KOPT-K1 (cell line): Measurements from ENCODE around the gene AP3S2.

ENCODE experiments used
- H3K27ac ChIP-seq: fragments of 200-600 bp; sonication (generic); 2 replicates; pipeline ENCODE4 v1.5.1; 2016; ENCODE audit warnings: antibody characterized with exemption, mild to moderate bottlenecking, low read depth, low read length; ENCODE audit not compliant: poor library complexity, severe bottlenecking
- H3K36me3 ChIP-seq: fragments of 200-600 bp; sonication (generic); 2 replicates; pipeline ENCODE4 v1.5.1; 2017; ENCODE audit warnings: antibody characterized with exemption, mild to moderate bottlenecking, low read length, moderate library complexity; ENCODE audit not compliant: insufficient read depth
- H3K9me3 ChIP-seq: fragments of 200-600 bp; sonication (generic); 2 replicates; pipeline ENCODE4 v1.5.1; 2017; ENCODE audit warnings: antibody characterized with exemption, low read length, mild to moderate bottlenecking; ENCODE audit not compliant: insufficient read depth, poor library complexity, severe bottlenecking

The AP3S2 gene

DNA sequence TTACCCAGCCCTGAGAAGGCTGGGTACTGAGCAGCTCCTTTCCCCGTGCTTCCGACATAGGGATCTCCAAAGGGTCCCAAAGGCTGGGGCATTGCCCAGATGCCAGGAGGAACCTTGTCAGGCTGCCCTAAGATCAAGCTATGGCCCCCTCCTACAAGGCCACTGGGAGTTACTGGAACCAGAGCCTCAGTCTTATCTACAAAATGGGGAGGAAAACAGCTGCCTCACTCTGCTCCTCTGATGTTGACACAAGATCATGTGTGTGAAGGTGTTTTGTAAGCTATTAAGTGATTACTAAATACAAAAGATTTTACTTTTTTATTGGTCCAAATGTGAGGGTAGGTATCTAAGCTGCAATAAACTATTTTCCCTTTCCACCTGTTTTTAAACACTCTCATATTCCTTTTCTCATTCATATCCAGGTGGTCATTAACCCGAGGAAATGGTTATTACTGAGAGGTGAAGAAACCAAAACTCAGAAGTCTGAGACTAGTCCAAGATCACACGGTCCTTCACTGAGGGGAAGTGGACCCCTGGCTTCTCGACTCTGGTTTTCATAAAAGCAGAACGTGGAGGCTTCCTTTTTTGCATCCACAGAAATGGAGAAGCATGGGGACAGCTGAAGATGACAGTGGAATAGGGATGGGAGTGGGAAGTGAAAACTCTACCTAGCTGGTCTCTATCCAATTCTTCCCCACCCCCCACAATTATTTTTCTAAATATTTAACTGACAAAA, 17.3 kb upstream of the AP3S2 start:
- H3K9me3 ChIP-seq, result no peaks in the 10 kb centered on the region
- no peak overlapping the region for H3K27ac ChIP-seq
- no peaks in the 10 kb centered on the region for H3K36me3 ChIP-seq

DNA sequence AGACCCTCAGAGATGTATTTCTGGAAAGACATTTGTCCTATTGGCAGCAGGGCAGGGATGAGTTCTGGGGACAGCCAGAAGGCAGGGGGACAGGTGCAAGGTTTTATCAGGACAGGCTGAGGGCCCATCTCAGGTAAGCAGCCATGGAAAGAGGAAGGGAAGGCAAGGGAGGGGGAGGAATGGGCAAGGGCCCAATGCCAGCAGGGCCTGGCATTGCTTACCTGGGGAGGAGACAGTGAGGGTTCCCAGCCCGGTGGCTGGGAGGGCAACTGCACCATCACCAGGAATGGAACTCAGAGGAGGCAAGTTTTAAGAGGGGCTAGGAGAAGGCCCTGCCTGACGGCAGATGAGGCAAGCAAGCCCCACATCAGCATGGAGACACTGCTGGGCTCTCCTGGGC, 15.8 kb upstream of the AP3S2 start:
- Histone ChIP-seq H3K27ac (no peak overlapping the region), H3K9me3 (no peaks in the 10 kb centered on the region), H3K36me3 (no peaks in the 10 kb centered on the region)

DNA sequence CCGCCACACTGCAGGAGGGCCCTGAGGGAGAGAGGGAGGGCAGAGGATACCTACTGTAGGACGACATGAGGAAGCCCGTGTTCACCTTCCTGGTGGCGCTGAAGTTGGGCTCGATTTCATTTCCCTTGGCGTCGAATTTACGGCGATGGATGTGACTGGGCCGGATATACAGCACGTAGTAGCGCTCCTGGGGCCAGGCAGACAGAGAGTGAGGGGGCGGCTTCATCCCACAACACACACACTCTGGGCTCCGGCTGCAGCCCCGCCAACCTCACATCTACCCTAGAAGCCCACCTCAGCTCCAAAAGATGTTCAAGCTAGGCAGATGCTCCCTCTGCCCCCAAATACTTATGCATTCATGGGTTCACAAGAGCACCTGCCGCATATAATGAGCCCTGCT, 14.4 kb upstream of the AP3S2 start:
- Histone ChIP-seq H3K9me3 (no peaks in the 10 kb centered on the region), H3K27ac (no peak overlapping the region), H3K36me3 (no peaks in the 10 kb centered on the region)

DNA sequence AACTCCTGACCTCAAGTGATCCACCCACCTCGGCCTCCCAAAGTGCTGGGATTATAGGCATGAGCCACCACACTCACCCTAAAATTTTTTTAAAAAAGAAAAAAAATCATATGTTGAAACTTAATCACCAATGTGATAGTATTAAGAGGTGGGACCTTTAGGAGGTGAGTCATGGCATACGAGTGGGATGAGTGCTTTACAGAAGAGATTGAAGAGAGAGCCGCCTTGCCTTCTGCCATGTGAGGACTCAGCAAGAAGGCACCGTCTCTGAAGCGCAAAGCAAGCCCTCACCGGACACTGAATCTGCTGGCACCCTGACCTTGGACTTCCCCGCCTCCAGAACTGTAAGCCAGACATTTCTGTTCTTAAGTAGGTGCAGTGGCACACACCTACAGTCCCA, 13.5 kb upstream of the AP3S2 start:
- Histone ChIP-seq H3K36me3 (no peaks in the 10 kb centered on the region), H3K27ac (no peak overlapping the region)

DNA sequence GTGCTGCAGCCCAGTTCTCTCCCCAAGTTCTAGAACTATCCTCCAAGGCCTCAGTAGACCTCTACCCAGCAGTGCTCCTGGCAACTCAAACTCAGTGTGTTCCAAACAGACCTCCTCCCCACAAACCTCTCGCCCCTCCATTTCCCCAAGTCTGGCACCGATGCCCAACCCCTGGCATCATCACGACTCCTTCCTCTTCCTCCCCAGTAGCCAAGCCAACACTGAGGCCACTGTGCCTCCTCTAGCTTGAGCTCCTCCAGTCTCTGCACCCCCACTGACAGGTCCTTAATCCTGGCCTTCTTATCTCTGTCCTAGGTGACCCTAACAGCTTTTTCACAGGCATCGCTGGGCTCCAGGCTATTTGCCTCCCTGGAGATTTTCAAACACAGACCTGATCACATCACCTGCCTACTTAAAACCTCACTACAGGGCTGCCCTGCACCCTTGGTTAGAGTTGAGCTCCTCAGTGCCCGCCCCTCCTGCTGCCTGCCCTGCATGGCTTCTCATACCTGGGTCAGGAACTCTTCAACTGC, 12.1 kb upstream of the AP3S2 start:
- Histone ChIP-seq H3K9me3 (no peaks in the 10 kb centered on the region), H3K36me3 (no peaks in the 10 kb centered on the region), H3K27ac (no peak overlapping the region)

More for the DNA sequence above, 13.5 kb upstream of the AP3S2 start:
- H3K9me3 ChIP-seq, result no peaks in the 10 kb centered on the region

DNA sequence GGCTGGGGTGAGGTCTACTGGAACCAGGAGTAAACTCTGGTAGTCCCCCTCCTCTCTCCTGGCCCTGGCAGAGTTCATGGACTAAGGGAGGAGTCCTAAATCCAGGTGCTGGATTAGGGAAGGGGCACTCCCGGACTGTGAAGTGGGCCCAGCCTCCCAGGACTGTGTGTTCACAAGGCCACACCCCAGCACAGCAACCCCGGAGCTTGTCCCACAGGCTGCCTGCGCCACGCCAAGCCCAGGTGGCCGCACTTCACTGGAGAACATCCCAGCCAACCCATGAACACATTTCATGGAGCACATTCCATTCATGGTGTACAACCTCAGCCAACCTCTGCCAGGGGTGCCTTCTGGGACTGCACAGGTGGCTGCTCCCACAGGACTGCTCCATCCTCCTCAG, 10.7 kb upstream of the AP3S2 start:
- Histone ChIP-seq H3K27ac (no peak overlapping the region), H3K9me3 (no peaks in the 10 kb centered on the region), H3K36me3 (no peaks in the 10 kb centered on the region)

DNA sequence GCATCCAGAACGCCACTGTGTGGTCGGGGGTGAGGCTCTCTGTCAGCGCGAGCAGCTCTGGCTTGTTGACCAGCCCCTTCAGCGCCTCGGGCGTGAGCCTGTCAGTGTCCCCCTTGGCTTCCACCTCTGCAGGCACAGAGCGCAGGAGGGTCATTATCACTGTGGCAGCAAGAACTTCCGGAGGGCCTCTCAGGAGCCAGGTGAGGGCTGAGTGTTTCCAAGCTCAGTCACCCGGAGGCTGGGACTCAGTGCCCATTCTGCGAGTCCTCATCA, 10.0 kb upstream of the AP3S2 start:
- H3K36me3 ChIP-seq, result no peaks in the 10 kb centered on the region
- no peak overlapping the region for H3K27ac ChIP-seq
- no peaks in the 10 kb centered on the region for H3K9me3 ChIP-seq

DNA sequence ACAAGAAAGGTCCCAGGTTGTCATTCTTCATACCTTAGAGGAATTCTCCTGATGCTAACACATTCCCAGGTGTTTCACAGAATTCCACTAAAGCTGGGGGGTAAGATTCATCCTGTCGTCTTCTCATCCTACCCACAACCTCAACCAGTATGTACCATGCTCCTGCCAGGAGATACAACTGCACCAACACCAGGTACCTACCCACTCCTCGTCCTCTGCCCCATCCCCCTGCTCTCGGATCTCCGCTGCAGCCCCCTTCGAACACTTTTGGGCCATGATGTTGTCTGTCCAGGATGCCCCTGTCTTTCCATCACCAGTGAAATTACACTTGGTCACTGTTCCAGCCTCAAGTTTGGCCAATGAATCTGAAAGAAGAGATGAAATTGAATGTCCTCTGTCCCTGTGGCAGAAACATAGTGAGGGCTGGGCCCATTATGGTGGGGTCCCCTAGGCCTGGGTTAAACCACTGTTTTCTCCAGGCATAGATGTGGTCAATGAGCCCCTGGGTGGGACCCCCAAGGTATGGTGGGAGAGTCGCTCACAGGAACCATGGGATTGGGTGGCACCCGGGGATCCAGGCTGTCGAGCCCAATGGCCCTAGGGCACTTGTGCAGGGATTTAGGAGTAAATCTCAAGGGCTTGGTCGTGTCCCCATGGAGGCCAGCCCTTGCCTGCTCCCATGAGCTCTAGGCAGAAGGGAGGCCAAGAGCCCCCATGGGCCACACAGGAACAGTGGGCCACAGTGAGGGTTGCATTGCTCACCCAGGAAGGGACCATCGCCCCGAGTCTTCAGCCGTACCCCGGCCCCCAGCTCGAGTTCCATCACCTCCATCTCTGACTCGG, 9.4 kb upstream of the AP3S2 start:
- no peaks in the 10 kb centered on the region for H3K9me3 ChIP-seq
- H3K36me3 ChIP-seq, result no peaks in the 10 kb centered on the region
- H3K27ac ChIP-seq, result no peak overlapping the region

DNA sequence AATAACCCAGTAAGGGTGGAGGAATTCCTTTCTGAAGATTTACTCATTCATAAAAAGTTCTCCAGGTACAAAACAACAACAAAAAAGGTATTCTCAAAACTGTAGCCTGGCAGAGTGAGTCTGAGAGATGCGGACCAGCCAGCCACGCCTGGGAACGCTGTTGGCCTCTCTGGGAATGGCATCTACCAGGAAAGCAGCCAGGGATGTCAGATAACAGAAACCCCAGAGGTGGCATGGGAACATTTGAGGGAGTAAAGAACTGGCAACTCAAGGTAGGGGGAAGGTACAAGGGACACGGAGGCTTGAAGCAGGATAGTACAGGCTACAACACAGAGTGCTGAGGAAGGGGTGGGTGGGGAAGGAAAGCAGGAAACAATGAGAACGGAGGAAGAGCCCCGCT, 7.1 kb upstream of the AP3S2 start:
- Histone ChIP-seq H3K27ac (no peak overlapping the region), H3K36me3 (no peaks in the 10 kb centered on the region), H3K9me3 (no peaks in the 10 kb centered on the region)

DNA sequence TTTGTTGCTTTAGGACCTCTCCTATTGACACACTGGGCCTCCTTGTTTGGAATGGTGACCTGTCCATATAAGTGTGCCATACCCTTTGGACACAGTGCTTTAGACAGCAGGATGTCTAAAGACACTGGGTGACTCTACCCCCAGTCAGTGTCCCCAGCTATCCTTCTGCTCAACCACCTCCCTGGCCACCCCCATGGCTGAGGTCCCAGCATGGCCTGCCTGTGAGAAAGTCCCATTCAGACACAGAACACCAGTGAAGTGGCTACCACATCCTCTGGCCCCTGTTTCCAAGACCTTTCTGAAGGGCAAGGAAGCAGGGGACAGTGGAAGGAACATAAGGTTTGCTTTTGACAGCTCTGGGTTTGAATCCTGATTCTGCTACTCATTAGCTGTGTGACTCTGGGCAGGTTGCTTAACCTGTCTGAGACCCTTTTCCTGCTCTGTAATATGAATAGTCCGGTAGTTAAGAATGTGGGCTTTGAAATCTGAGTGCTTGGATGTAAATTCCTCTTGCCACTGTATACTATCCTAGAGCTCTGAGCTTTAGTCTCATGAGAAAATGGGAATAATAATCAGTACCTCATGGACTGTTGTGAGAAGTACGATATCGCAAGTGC, 6.3 kb upstream of the AP3S2 start:
- Histone ChIP-seq H3K36me3 (no peaks in the 10 kb centered on the region), H3K27ac (no peak overlapping the region), H3K9me3 (no peaks in the 10 kb centered on the region)

DNA sequence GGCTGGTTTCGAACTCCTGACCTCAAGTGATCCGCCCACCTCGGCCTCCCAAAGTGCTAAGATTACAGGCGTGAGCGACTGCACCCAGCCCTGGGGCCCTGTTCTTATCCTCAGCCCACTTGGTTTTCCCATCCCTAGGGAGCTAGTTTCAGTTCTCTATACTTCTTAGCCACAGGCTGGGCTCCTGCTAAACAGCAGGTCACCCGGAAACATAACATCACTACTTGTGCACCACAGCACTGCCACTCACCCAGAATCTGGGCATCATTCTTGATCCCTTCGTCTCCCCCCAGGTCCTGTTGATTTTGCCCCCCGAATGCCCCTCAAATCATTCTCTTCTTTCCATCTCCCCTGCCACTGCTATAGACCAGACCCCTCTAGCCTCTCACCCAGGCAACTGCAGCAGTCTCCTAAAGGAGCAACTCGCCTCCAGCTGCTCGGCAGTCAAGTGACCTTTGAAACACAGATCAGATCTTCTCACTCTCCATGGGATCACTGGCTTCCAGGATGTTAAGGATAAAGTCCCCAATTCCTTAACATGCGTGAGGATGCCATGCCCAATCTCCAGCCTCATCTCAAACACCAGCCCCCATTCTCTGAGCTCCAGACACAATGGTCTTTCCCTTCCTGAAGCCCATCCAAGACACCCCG, 5.6 kb upstream of the AP3S2 start:
- Histone ChIP-seq H3K27ac (no peak overlapping the region), H3K9me3 (no peaks in the 10 kb centered on the region)

DNA sequence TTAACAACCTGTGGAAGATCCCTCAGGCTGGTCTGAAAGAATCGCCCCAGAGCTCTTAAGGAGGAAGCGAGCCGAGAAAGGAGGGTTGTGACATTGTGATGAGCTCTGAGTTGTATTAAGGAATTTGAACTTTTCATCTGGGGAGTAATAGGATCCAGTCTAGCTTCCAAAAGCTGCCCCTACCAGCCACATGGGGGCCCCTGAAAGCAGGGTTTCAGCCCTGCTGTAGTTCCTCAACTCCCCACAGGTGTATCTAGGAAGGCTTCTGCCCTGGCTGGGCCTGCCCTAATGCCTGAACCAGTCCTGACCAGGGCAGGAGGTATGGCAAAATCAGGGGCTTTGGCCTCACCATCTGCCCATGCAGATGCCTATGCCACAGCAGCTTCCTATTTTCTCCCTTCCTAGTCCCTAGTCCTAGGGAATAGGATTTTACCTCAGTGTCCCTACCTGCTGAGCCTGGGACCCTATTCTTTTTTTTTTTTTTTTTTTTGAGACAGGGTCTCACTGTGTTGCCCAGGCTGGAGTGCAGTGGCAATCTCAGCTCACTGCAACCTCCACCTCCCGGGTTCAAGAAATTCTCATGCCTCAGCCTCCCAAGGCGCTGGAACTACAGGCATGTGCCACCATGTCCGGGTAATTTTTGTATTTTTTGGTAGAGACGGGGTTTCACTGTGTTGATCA, 5.0 kb upstream of the AP3S2 start:
- no peaks in the 10 kb centered on the region for H3K36me3 ChIP-seq
- H3K9me3 ChIP-seq, result no peaks in the 10 kb centered on the region
- H3K27ac ChIP-seq, result no peak overlapping the region

More for the DNA sequence above, 5.6 kb upstream of the AP3S2 start:
- H3K36me3 ChIP-seq, result no peaks in the 10 kb centered on the region

DNA sequence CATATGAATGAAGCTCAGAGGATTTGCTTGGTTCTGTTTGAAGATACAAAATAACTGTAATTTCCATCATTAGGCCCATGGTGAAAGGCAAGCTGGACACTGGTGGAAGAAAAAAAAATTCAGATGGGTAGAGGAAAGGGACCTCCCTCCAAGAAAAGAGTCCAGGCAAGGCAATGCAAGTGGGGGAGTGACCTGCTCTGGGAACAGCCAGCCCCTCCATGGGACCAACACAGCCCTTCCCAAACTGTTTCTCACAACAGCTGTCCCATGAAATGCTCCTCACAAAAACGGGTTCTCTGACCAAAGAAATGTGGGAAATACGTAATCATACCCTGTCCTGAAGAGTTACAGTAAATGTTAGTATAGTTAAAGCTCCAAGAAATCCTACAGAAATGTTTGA, 4.4 kb upstream of the AP3S2 start:
- Histone ChIP-seq H3K9me3 (no peaks in the 10 kb centered on the region), H3K27ac (no peak overlapping the region), H3K36me3 (no peaks in the 10 kb centered on the region)

DNA sequence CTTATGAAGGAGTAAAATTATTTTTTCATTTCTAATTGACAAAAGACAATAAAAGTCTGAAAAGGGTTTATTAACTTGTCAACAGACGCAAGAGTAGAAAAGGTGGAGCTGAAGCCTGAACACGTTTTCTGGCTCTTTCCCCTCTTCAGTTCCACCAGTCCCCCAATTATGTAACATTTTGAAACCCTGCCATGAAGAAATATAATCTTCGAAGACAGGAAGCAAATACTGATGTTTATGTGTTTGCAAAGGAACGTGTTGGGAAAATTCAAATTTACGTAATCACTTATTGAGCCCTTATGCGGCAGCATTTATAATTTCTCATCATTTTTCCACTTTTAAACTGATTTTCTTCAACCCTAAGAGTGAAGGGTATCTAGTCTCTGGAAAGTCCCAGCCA, 767 bp downstream of the AP3S2 start:
- peak overlapping the region; percentile 77 for H3K27ac ChIP-seq
- no peaks in the 10 kb centered on the region for H3K9me3 ChIP-seq
- H3K36me3 ChIP-seq, result peaks cover 13% of the 10 kb centered on the region
